ENCODE results near the gene MLXIP.

Gene MLXIP

GRCh38 chr12:122127839-122128238, 49.3 kb downstream of the MLXIP start:
- no peak for DNase-seq

GRCh38 chr12:122128481-122128880, 49.9 kb downstream of the MLXIP start:
- DNase-seq: no peak

GRCh38 chr12:122129131-122129530, 50.6 kb downstream of the MLXIP start:
- no peak for DNase-seq

DNA sequence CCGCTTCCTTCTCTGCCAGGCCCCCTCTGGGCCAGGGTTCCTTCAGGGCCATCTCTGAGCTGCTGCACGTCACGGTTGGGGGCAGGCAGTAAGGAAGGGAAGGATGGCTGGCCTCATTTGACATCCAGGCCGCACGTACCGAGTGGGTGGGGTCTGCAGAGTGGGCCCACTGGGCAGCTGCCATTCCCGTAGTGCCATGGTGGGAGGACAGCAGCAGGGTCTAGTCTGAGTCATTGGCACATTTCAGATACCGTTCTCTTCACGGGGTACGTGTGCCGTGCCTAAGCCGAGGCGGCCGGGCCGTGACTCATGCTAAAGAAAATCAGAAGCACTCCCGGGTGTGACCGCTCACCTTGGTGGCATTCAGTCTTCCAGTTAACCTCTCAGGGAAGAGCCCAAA, 51.6 kb downstream of the MLXIP start:
- DNase-seq: no peak

DNA sequence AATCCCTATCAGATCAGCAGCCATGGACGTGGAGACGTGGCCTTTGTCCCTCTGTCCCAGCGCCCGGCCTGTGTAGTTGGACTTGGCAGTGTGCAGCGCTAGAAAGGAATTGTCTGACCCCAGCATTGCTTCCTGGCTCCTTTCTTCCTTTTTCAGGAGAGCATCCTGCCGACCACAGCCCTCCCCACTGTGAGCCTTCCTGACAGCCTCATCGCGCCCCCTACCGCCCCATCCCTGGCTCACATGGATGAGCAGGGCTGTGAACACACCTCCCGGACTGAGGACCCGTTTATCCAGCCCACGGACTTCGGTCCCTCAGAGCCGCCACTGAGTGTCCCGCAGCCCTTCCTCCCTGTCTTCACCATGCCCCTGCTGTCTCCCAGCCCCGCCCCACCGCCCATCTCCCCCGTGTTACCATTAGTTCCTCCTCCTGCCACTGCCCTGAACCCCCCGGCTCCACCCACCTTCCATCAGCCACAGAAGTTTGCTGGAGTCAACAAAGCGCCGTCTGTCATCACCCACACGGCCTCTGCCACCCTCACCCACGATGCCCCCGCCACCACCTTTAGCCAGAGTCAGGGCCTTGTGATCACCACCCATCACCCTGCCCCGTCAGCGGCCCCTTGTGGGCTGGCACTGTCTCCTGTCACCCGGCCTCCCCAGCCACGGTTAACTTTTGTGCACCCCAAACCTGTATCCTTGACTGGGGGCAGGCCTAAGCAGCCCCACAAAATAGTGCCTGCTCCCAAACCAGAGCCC, 54.8 kb downstream of the MLXIP start:
- no peak for DNase-seq

- DNase-seq: no peak
Measured at GRCh38 chr12:122135437-122136031, 57.0 kb downstream of the MLXIP start.

GRCh38 chr12:122137229-122137628, 58.7 kb downstream of the MLXIP start:
- DNase-seq: no peak

DNA sequence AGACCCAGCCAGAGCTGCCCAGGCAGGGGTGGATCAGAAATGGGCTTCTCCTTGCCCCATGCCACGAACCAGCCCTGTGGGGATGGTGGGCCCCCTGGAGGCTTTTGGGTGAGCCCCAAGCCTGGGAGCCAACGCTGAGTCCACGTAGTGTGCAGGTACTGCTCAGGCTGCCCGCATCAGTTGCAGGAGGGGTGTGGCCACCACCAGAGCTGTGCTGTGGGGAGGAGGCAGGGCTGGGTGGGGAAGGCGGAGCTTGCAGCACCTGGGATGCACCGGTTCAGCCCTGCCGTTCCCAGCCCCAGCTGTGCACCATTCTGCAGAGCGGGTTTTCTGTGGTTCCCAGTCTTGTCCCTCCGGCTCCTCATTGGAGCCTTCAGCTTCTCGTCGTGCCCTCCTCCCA, 59.1 kb downstream of the MLXIP start:
- peak in 1 of 2 experiments; percentile 26 for DNase-seq

DNA sequence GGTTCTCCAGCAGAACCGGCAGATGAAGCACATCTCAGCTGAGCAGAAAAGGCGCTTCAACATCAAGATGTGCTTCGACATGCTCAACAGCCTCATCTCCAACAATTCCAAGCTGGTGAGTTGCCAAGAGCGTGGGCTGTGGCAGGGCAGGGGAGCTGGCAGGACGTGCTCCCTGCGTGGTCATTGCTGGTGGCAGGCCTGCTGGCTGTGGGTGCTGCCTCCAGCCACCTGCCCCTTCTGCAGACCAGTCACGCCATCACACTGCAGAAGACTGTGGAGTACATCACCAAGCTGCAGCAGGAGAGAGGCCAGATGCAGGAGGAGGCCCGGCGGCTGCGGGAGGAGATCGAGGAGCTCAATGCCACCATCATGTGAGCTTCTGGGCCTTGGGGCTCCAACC, 59.6 kb downstream of the MLXIP start:
- DNase-seq: no peak

GRCh38 chr12:122138616-122139015, 60.1 kb downstream of the MLXIP start:
- DNase-seq: no peak

- no peak for DNase-seq
Measured at GRCh38 chr12:122139266-122139665, 60.7 kb downstream of the MLXIP start.

DNA sequence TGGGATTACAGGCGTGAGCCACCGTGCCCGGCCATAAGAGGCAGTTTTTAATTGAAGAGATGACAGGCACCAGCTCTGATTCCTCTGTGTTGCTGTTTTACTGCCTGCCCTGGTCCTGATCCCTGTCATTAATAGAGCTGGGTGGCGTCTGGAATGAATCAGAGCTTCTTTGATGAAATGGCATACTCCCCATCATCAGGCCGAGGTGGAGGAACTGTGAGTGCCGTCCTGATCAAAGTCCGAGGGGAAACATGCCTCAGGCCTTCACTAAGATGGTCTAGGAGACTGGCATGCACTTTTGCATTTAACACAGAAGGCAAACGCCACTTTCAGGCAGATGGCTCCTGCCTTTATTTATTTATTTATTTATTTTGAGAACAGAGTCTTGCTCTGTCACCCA, 61.4 kb downstream of the MLXIP start:
- DNase-seq: no peak

- no peak for DNase-seq
Measured at GRCh38 chr12:122140467-122141257, 62.1 kb downstream of the MLXIP start.

DNA sequence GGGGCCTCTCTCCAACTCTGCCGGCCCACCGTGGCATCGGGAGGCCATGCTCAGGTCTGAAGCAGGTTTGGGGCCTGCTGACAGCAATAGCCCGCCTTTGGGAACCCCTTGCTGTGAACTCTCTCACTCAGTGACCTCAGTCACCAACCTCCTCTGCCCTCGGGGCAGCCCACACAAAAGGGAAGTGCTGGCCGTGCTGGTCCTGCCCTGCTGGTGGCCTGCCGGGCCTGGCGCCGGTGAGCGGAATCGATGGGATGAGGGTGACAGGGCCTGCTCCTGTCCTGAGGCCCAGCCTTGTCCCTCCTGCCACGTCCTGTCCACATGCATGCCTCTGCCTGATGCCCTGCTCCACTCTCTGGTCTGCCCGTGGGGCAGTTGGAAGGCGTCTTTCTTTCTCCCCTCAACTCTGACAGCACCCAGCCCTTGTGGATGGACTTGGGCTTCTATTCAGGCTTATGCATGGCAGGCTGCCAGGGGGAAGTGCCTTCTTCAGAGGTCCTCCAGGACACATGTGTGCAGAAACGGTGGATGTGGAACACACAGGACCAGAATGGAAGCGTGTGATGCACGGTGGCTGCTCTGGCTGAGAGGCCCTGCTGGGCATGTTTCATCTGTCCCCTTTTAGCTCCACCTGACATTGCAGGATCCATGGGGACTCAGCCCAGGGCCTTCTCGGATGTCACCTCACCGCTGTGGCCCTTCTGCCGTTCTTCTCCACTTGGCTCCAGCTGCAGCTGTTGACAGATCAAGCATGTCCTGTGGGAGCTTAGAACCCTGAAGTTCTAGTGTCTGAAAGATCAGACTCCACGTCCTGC, 63.6 kb downstream of the MLXIP start:
- no peak for DNase-seq

GRCh38 chr12:122142857-122143256, 64.3 kb downstream of the MLXIP start:
- no peak for DNase-seq

DNA sequence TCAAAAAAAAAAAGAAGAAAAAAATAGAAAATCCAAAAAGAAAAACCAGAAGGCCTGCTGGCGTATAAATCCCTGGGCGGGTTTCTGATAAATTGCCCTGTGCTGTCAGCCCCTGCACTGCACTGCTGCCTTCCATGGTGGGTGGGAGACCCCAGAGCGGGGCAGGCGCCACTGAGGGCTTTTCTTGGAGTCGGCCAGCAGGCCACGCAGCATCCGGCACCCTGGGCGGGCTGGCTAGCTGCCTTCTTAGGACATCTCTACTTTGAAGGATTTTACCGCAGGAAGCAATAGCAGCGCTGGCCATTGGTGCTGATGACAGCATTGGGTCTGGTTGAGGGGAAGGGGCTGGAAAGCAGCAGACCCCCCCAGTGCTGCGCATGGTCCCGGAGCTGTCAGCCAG, 66.3 kb downstream of the MLXIP start:
- no peak for DNase-seq

- DNase-seq: no peak
Measured at GRCh38 chr12:122145505-122146330, 67.2 kb downstream of the MLXIP start.

DNA sequence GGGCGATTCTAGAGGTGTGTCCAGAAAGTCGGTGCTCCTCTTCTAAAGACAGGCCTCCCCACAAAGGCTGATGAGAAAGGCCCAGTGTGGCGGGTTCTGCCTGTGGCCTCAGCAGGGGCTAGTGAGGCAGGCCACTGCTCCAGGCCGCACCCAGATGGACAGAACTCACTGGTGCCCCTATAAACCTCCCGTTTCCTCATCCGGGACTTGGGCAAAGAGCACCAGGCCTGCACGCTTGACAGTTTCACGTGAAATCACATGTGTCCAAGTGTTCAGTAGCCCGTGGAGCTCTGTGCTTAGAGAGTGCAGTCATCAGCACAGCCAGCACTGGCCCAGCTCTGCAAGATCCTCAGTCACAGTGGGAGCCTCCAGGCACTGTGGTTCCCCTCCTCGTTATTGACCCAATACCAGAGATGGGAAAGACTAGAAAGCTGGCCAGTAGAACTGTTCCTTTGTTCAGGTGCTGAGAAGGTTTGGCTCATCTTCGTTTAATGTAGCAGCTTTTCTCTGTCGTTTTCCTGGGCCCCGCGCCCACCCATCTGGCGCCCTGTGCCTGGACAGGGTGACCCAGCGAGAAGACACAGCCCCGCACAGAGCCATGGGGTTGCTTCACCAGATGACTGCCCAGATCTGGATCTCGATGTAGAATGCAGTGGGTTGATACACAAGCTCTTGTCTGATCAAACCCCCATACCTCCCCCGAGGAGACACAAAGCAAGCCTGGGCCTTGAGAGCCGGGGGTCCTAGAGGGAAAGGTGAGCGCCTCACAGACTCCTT, 69.1 kb downstream of the MLXIP start:
- no peak for DNase-seq

GRCh38 chr12:122148657-122149056, 70.1 kb downstream of the MLXIP start:
- no peak for DNase-seq

GRCh38 chr12:122150127-122150681, 71.6 kb downstream of the MLXIP start:
- no peak for DNase-seq

DNA sequence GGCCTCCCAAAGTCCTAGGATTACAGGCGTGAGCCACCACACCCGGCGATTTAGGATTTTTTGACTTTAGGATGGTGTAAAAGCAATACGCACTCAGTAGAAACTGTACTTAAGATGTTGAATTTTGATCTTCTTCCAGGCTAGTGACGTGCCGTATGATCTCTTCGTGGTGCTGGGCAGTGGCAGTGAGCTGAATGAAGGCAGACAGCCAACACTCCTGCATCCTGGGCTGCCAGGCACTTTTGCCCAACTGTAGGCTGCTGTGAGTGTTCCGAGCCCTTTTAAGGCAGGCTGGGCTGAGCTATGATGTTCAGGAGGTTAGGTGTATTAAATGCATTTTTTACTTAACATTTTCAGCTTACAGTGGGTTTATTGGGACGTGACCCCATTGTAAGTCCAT, 74.2 kb downstream of the MLXIP start:
- no peak for DNase-seq
